Renal cortex interstitium (tissue), 15 donors: ENCODE measurements around the gene CYTL1. TPM values are rescaled to one million over a fixed set of nuclear protein-coding genes. Genes with fewer than 3 reads are reported as not detected.
"Not testable (repeated sequence)": the region's sequence is repeated elsewhere in the genome, so short reads cannot be mapped to it uniquely, and the experiment has no call there.

Source experiments
- DNase-seq, 11 donors: peaks; one replicate each; pipeline ENCODE4 v3.0.0-alpha.2; 2013; ENCODE audit warnings: low read depth in 9 of 11, low spot score in 4 of 11; ENCODE audit errors: extremely low read depth in 1 of 11
- long read RNA-seq, 16 experiments: transcript quantifications; one replicate each; lab custom pipeline, GENCODE V29; 2026
- polyA plus RNA-seq, 3 donors: library from polyadenylated mRNA; unstranded; fragments of 120-200 nt; gene quantifications; one replicate each; pipeline ENCODE4 v1.2.1, GENCODE V29; 2013; ENCODE audit not compliant: insufficient read length in 3 of 3

Gene CYTL1
- 1 to 10 TPM; 7.5 to 9.2 (median 8.6) TPM for polyA plus RNA-seq
- long read RNA-seq, donor 1, partial matches to known transcripts, result 0 of 2 reads
- long read RNA-seq, donor 1, other reads (novel, unspliced or antisense), result 0 of 2 reads
- long read RNA-seq, donor 2, transcript CYTL1-201 (4 exons, 1,003 nt), result major isoform, 8 of 8 reads
- long read RNA-seq, donor 2, partial matches to known transcripts, result 0 of 8 reads
- long read RNA-seq, donor 2, other reads (novel, unspliced or antisense), result 0 of 8 reads
- long read RNA-seq, donor 3, transcript CYTL1-201 (4 exons, 1,003 nt), result major isoform, 7 of 7 reads
- long read RNA-seq, donor 3, partial matches to known transcripts, result 0 of 7 reads
- long read RNA-seq, donor 3, other reads (novel, unspliced or antisense), result 0 of 7 reads
- long read RNA-seq, donor 4, transcript CYTL1-201 (4 exons, 1,003 nt), result major isoform, 5 of 5 reads
- long read RNA-seq, donor 4, partial matches to known transcripts, result 0 of 5 reads
- long read RNA-seq, donor 4, other reads (novel, unspliced or antisense), result 0 of 5 reads
- long read RNA-seq, donor 5, result 0 reads
- long read RNA-seq, donor 6, partial matches to known transcripts, result 0 of 3 reads
- long read RNA-seq, donor 6, other reads (novel, unspliced or antisense), result 0 of 3 reads
- long read RNA-seq, donor 7, result 0 reads
- long read RNA-seq, donor 8, result 0 reads
- long read RNA-seq, donor 9, partial matches to known transcripts, result 0 of 5 reads
- long read RNA-seq, donor 9, other reads (novel, unspliced or antisense), result 0 of 5 reads
- long read RNA-seq, donor 10, partial matches to known transcripts, result 0 of 2 reads
- long read RNA-seq, donor 10, other reads (novel, unspliced or antisense), result 0 of 2 reads
- long read RNA-seq, donor 11, transcript CYTL1-201 (4 exons, 1,003 nt), result major isoform, 6 of 6 reads
- long read RNA-seq, donor 11, partial matches to known transcripts, result 0 of 6 reads
- long read RNA-seq, donor 11, other reads (novel, unspliced or antisense), result 0 of 6 reads
- long read RNA-seq, donor 12, partial matches to known transcripts, result 0 of 1 reads
- long read RNA-seq, donor 12, other reads (novel, unspliced or antisense), result 0 of 1 reads
- long read RNA-seq, donor 13, result 0 reads
- long read RNA-seq, donor 14, partial matches to known transcripts, result 0 of 6 reads
- long read RNA-seq, donor 14, other reads (novel, unspliced or antisense), result 0 of 6 reads
- long read RNA-seq, donor 15, partial matches to known transcripts, result 0 of 3 reads
- long read RNA-seq, donor 15, other reads (novel, unspliced or antisense), result 0 of 3 reads
- long read RNA-seq, donor 16, transcript CYTL1-201 (4 exons, 1,003 nt), result major isoform, 5 of 5 reads
- long read RNA-seq, donor 16, partial matches to known transcripts, result 0 of 5 reads
- long read RNA-seq, donor 16, other reads (novel, unspliced or antisense), result 0 of 5 reads

DNA sequence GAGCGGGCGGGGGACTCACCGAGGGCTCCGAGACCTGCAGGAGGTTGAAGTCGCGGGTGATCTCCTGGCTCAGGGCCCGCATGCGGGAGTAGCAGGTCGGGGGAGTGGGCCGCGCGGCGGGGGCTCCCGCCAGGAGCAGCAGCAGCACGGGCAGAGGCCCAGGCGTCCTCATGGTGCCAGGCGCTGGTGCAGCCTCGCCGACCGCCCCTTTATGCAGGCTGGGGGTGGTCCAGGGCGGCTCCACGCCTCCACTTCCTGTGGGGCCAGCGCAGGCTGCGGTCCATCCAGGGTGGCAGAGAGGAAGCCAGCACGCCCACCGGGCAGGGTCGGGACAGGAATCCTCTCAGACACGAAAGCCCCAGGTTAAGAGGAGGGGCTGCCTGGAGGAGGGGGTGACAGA lies at the start of gene CYTL1:
TSS of gene CYTL1 (minus strand) at position 185 of the 400 bp plus-strand sequence. CDS start at position 172, 13 bp downstream.
- DNase-seq, result peak in 1 of 11 donors; percentile 11

- no peak for DNase-seq
Measured at GRCh38 chr4:5067908-5068307, 48.6 kb upstream of the CYTL1 start.

- DNase-seq, result not testable (repeated sequence)
Measured at GRCh38 chr4:5066968-5067367, 47.7 kb upstream of the CYTL1 start.

DNA sequence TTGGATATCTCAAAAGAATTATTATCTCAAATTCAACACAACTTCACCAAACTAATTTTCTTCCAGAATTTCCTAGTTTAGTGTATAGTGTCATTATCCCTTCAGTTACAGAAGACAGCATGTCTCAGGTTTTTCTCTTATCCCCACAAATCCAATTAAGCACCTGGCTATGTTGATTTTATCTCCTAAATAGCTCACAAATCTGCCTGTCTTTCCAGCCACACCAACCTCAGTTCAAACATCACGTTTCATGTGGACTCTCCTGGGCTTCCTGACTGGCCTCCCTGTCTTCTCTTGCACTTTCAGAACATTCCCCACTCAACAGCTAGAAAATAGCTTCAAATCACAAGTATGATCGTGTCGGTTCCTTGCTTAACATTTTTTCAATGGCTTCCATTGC lies 46.8 kb upstream of the CYTL1 start:
- no peak for DNase-seq

DNA sequence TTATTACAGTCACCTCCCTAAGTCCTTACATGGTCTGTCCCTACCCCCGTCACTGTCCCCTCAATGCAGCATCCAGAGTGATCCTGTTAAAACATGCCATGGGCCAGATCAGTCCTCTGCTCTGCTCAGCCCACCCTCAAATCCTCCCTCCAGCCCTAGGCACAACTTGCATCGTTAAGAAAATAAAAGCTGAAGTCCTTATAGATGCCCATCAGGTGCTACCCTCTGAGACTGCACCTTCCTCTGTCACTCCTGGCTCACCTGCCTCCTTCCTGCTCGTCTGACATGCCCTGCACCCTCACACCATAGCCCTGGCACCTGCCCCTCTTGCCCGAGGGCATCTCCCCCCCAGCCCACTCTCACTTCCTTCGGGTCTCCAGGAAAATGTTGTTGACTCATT lies 36.2 kb upstream of the CYTL1 start:
- DNase-seq, result no peak

DNA sequence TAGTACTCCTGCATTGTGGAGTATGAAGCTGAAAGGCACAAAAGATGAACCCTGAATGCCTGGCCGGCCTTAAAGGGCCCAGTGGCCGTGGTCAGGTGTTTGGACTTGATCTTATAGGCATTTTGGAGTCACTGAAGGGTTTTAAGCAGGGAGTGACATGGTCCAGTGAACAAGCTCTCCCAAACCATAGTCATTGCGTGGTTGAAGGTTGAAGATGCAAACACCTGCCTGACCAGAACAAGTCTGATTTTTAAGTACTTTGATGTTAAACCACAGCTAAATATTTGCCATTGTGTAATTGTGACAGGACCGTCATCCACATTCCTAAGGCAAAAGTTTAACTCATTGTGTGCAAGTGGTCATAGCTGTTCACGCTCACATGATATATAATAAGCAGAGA lies 35.3 kb upstream of the CYTL1 start:
- DNase-seq, result no peak

DNA sequence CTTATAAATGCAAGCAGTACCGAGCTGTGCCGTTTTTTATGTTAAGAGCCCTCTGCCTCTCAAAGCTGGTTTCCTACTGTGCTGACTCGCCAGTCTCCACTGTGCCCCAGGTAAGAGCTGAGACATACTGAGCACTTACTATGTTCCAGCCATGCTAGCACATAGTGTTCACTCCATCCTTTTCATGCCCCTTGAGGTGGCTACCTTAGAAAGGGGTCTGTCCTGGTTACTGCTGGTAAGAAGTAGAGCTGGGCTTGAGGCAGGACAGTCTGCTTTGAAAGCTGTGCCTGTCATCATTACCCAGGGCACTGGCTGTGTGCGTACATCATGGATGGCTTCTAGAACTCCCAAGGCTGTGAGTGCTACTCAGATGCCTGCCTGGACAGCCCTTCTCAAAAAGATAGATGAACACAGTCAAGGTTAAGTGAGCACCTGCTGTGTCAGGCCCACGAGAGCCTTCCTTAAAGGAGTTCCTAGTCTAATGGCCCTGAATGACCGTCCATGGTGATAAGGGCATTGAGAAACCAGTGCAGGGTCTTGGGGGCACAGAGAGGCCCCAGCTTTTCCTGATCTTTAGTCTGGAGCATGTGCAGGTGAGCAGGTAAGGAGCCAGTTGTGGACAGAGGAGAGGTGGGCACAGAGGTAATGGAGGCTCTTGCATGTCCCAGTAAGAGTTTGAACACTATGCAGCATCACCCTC lies 33.6 kb upstream of the CYTL1 start:
- DNase-seq, result no peak

DNA sequence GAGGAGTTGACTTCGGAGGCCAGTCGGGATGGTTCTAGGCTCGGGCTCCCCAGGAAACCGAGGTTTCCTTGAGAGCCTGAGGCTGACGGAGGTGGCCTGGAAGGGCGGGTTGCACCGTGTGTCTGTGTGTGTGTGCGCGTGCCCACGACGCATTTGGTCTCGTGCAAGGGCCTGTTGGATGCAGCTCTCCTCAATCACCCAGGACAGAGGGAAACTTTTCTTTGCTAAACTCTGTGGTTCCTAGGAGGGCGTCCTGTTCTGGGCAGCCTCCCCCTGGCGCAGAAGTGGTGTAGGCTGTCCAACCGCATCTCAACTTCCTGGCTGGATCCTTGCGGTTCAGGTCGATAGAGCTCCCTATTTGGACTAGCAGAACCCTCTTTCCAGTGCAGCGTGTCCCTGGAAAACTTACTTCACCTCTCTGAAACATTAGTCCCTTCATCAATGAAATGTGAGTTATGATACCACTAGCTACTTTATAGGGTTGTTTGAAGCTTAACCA lies 33.0 kb upstream of the CYTL1 start:
- DNase-seq, result no peak

DNA sequence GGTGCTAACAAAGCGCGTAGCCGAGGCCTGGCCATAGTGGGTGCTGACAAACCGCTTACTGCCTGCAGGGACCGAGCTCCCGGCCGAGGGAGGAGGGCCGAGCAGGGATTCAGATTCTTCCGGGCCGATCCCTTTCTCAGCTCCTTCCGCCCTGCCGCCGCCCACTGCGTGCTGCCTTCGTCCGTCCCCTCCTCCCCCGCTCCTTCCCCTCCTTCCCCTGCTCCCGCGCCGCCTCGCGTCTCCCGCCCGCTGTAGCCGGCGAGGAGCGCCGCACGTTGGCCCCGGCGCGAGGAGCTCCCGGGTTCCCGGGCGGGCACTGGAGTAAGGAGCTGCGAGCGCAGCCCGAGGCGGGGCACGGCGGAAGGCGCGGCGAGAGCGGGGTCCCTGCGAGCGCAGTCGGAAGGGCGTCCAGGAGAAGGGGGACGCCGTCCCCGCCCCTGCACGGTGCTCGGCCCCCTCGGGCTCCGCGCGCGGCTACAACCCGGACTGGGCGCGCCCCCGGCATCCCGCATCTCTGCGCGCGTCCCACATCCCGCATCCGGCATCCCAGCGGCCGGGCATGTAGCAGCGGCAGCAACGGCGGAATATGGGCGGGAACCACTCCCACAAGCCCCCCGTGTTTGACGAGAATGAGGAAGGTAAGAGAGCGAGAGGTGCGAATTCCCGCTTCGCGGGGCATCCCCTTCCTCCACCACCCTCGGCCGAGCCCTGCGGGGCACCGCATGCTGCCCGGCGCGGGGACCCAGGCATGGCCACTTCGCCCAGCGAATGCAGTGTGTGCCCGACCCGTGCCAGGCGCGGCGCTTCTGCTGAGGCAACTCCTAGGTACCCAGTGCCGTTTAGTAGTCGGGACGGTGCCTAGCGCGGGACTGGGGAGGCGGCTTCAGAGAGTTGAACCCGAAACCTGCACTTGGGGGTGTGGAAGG lies 32.3 kb upstream of the CYTL1 start, which contains the start of gene STK32B:
TSS of gene STK32B (plus strand) at position 203 of the 926 bp plus-strand sequence.
- peak in 7 of 11 donors; percentile 27 to 48 (median 40) for DNase-seq

- peak in 9 of 11 donors; percentile 35 to 71 (median 53) for DNase-seq
Measured at GRCh38 chr4:5050520-5051277, 31.4 kb upstream of the CYTL1 start.

DNA sequence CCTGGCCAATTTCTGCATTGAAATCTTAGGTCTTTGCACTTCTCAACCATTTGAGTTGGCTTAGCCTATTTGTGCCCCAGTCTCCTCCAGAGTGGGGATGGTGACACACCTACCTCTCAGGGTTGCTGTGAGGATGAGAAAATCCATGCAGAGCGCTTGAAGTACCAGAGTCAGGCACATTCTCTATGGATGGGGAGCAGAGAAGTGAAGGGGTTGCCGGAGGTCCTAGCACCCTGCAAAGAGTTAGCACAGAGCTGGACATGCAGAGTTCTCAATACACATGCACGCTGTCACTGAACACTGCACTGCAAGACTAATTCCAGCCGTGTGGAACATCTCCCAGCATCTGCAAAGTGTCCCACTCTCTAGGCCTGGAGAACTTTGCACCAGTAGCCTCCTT lies 29.5 kb upstream of the CYTL1 start:
- no peak for DNase-seq

- no peak for DNase-seq
Measured at GRCh38 chr4:5045097-5045496, 25.8 kb upstream of the CYTL1 start.

DNA sequence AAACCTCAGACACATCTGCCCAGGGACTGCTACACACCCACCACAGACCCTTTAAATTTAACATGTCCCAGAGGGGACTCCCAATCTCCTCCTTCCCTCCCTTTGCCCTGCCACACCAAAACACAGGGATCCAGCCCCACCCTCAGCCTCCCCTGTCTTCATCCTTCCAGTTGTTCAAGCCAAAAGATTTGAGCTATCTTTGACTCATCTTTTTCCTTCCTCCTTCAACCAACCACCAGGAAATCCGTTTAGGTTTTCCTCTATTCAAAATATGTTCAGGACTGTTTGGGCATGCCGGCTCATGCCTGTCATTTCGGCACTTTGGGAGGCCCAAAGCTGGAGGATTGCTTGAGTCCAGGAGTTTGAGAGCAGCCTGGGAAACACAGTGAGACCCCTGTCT lies 25.1 kb upstream of the CYTL1 start:
- no peak for DNase-seq

DNA sequence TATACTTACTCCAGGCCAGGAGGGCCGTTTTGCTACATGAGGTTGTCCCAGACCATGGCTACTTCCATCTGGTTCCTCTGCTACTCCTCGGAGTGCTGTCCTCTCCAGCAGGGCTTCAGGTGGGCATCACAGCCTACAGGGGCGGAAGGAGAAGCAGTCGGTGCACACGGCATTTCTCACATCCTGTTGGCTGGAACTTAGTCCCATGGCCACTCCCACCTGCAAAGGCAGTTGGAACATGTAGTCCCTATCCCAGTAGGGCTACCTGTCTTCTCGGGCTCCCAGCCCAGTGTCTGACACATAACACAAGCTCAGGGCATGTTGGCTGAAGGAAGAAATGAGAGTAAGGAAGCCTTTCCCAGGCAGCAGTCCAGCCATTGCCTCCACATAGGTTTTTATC lies 24.3 kb upstream of the CYTL1 start:
- no peak for DNase-seq

- DNase-seq, result no peak
Measured at GRCh38 chr4:5041699-5042098, 22.4 kb upstream of the CYTL1 start.

GRCh38 chr4:5040856-5041620 lies 21.8 kb upstream of the CYTL1 start:
- no peak for DNase-seq
